HG02852 (cell line): Measurements from ENCODE around the gene UBAP2L.
A peak's percentile ranks its signal among the peaks of the same experiment; 100 is the strongest.

Experiments used
- ATAC-seq: cut with Tn5 transposase; IDR thresholded peaks from one replicate; pipeline ENCODE4 v1.9.1; 2021; ENCODE audit warnings: mild to moderate bottlenecking, moderate library complexity; ENCODE audit not compliant: unreplicated experiment

Gene UBAP2L

GRCh38 chr1:154220071-154220969 lies at the start of gene UBAP2L:
TSS of gene UBAP2L (plus strand) at chr1:154220955. CDS start at chr1:154225124, 4,169 bp downstream.
- ATAC-seq = peak; percentile 82

- no peak for ATAC-seq
These were observed 49.6 kb upstream of the UBAP2L start for GRCh38 chr1:154171223-154171583.

GRCh38 chr1:154171880-154172279 lies 48.9 kb upstream of the UBAP2L start:
- ATAC-seq = no peak

- no peak for ATAC-seq
These were observed 46.1 kb upstream of the UBAP2L start for GRCh38 chr1:154174654-154175053.

GRCh38 chr1:154176337-154176736 lies 44.4 kb upstream of the UBAP2L start:
- ATAC-seq = no peak

- ATAC-seq = no peak
These were observed 42.7 kb upstream of the UBAP2L start for GRCh38 chr1:154178013-154178412.

- no peak for ATAC-seq
These were observed 41.6 kb upstream of the UBAP2L start for GRCh38 chr1:154178911-154179811.

GRCh38 chr1:154179946-154180687 lies 40.6 kb upstream of the UBAP2L start:
- no peak for ATAC-seq

GRCh38 chr1:154181944-154182343 lies 38.8 kb upstream of the UBAP2L start:
- no peak for ATAC-seq

GRCh38 chr1:154182344-154183045 lies 38.3 kb upstream of the UBAP2L start:
- peak; percentile 55 for ATAC-seq

- peak; percentile 71 for ATAC-seq
These were observed 37.5 kb upstream of the UBAP2L start for GRCh38 chr1:154183046-154183915.

GRCh38 chr1:154186177-154186576 lies 34.6 kb upstream of the UBAP2L start:
- ATAC-seq = no peak

- no peak for ATAC-seq
These were observed 33.8 kb upstream of the UBAP2L start for GRCh38 chr1:154186852-154187501.

- ATAC-seq = no peak
These were observed 30.2 kb upstream of the UBAP2L start for GRCh38 chr1:154190550-154190949.

GRCh38 chr1:154191990-154192461 lies 28.7 kb upstream of the UBAP2L start, which contains the start of gene TPM3:
TSS of gene TPM3 (minus strand) at chr1:154192100. CDS start at chr1:154192018, 82 bp downstream.
- ATAC-seq = no peak

- ATAC-seq = no peak
These were observed 28.3 kb upstream of the UBAP2L start for GRCh38 chr1:154192476-154192875.

- no peak for ATAC-seq
These were observed 26.9 kb upstream of the UBAP2L start for GRCh38 chr1:154193821-154194220.

GRCh38 chr1:154198756-154199562 lies 21.8 kb upstream of the UBAP2L start:
- no peak for ATAC-seq
